Parathyroid adenoma (tissue), 2 donors: ENCODE results near the gene MYORG.

Source experiments
- H2AFZ ChIP-seq: fragments of 300-600 bp; sonication (generic); one replicate; pipeline ENCODE4 v1.7.0; 2017; ENCODE audit warnings: antibody characterized with exemption, mild to moderate bottlenecking
- H3K27ac ChIP-seq: fragments of 300-600 bp; sonication (generic); one replicate; pipeline ENCODE4 v1.7.0; 2017
- H3K27me3 ChIP-seq: fragments of 300-600 bp; sonication (generic); one replicate; pipeline ENCODE4 v1.7.0; 2017; ENCODE audit warnings: low read length; ENCODE audit not compliant: control insufficient read depth, insufficient read depth
- H3K36me3 ChIP-seq: fragments of 300-600 bp; sonication (generic); one replicate; pipeline ENCODE4 v1.7.0; 2017; ENCODE audit warnings: low read length; ENCODE audit not compliant: control insufficient read depth, insufficient read depth
- H3K4me1 ChIP-seq: fragments of 300-600 bp; sonication (generic); one replicate; pipeline ENCODE4 v1.7.0; 2017; ENCODE audit warnings: control low read depth
- H3K4me2 ChIP-seq: fragments of 300-600 bp; sonication (generic); one replicate; pipeline ENCODE4 v1.7.0; 2017; ENCODE audit warnings: low read length
- H3K4me3 ChIP-seq: fragments of 300-600 bp; sonication (generic); one replicate; pipeline ENCODE4 v1.7.0; 2017; ENCODE audit warnings: low read depth, low read length
- H3K79me2 ChIP-seq: fragments of 300-600 bp; sonication (generic); one replicate; pipeline ENCODE4 v1.7.0; 2017; ENCODE audit warnings: control low read depth
- H3K9ac ChIP-seq: fragments of 300-600 bp; sonication (generic); one replicate; pipeline ENCODE4 v1.7.0; 2017; ENCODE audit warnings: mild to moderate bottlenecking
- H3K9me3 ChIP-seq: fragments of 300-600 bp; sonication (generic); one replicate; pipeline ENCODE4 v1.7.0; 2017; ENCODE audit warnings: low read length; ENCODE audit not compliant: control insufficient read depth
- TF ChIP-seq, protein P1 (sequence below): fragments of 300-600 bp; sonication (generic); IDR thresholded peaks from one replicate; pipeline ENCODE4 v1.7.0; 2017; ENCODE audit warnings: antibody characterized with exemption, mild to moderate bottlenecking
- donor health status: primary hyperparathyroidism.

MYORG gene

DNA sequence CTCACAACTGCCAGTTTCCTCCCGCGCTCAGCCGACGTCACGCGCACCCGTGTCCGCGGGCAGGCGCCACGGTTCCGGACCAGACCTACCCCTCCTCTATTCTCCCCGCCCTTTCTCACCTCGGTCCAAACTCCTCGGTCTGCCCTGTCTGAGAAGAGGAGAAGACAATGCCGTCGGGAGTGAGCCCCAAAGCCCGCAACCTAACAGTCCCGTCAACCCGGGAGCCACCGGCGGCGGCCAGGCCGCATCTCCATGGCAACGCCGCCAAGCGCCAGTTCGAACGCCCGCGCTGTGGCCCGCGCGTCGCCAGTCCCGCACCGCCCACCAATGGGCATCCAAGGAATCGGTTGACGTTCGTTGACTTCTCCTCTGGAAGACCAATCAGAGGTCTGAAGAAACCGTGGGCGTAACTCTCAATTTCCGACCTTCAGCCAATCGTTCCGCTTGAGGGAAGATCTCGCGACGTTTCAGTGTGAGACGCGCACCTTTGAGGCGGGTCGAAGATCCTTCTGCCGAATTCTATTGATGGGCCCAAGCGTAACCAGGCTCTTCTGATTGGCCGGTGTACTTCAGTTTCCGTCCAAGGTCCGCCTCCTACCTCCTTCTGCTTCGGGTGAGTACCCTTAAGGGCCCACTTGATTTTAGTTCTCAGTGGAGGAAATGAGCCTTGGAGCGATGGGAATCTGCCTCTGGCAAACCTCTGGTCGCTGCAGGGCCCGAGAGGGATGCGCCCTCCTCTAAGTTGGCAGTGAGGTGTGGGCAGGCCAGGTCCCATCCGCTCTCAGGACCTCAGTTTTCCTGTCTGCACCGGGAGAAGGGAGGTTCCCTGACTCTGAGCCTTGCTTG is 47.5 kb downstream of the MYORG start, which contains the start of the genes KIF24 and NUDT2:
Gene KIF24, minus strand, starts transcription at position 282 of the 846 bp plus-strand sequence. CDS start 17,922 bp downstream, outside the sequence.
Gene NUDT2, plus strand, starts transcription at position 583 of the 846 bp plus-strand sequence. CDS start 9,471 bp downstream, outside the sequence.
- H3K4me1 ChIP-seq = peaks cover 8% of the 10 kb centered on the region
- H3K79me2 ChIP-seq = no peaks in the 10 kb centered on the region
- peak within 1 kb of the TSS; percentile 13 for H3K9ac ChIP-seq
- H3K9me3 ChIP-seq = no peaks in the 10 kb centered on the region
- peak within 1 kb of the TSS; percentile 67 for H3K27ac ChIP-seq
- H3K27me3 ChIP-seq = no peaks in the 10 kb centered on the region
- TF ChIP-seq, protein P1, sequence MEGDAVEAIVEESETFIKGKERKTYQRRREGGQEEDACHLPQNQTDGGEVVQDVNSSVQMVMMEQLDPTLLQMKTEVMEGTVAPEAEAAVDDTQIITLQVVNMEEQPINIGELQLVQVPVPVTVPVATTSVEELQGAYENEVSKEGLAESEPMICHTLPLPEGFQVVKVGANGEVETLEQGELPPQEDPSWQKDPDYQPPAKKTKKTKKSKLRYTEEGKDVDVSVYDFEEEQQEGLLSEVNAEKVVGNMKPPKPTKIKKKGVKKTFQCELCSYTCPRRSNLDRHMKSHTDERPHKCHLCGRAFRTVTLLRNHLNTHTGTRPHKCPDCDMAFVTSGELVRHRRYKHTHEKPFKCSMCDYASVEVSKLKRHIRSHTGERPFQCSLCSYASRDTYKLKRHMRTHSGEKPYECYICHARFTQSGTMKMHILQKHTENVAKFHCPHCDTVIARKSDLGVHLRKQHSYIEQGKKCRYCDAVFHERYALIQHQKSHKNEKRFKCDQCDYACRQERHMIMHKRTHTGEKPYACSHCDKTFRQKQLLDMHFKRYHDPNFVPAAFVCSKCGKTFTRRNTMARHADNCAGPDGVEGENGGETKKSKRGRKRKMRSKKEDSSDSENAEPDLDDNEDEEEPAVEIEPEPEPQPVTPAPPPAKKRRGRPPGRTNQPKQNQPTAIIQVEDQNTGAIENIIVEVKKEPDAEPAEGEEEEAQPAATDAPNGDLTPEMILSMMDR = no peak
- peak within 1 kb of the TSS; percentile 61 for H2AFZ ChIP-seq
- no peaks in the 10 kb centered on the region for H3K36me3 ChIP-seq
- peak within 1 kb of the TSS; percentile 98 for H3K4me3 ChIP-seq
- peak within 1 kb of the TSS; percentile 89 for H3K4me2 ChIP-seq

GRCh38 chr9:34328500-34328986 is 48.2 kb downstream of the MYORG start:
- Histone ChIP-seq H3K27me3 (no peaks in the 10 kb centered on the region), H3K4me2 (peak overlapping the region; percentile 84), H3K4me1 (peaks cover 8% of the 10 kb centered on the region), H3K9me3 (no peaks in the 10 kb centered on the region), H3K36me3 (no peaks in the 10 kb centered on the region), H2AFZ (peak overlapping the region; percentile 61), H3K79me2 (no peaks in the 10 kb centered on the region), H3K9ac (no peak overlapping the region), H3K4me3 (peak overlapping the region; percentile 98), H3K27ac (no peak overlapping the region)
- TF ChIP-seq, protein P1 = no peak

DNA sequence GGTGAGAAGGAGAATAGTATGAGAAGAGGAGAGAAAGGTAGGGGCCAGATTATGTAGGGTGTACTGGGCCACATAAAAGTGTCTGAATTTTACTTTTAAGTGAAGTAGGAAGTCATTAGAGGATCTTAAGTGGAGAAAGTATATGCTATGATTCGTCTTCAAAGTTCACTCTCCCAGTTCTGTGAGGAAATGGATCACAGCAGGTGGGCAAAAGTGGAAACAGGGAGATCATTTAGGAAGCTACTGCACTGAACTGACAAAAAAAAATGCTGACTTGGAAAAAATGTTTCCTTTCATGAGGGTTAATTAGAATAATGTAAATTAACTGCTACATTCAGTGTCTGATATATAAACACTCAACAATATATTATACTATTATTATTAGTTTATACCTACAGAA is 50.0 kb downstream of the MYORG start:
- no peak overlapping the region for H3K9ac ChIP-seq
- peaks cover 8% of the 10 kb centered on the region for H3K4me1 ChIP-seq
- no peaks in the 10 kb centered on the region for H3K79me2 ChIP-seq
- no peak overlapping the region for H2AFZ ChIP-seq
- no peak overlapping the region for H3K27ac ChIP-seq
- no peaks in the 10 kb centered on the region for H3K36me3 ChIP-seq
- H3K4me2 ChIP-seq = no peak overlapping the region
- TF ChIP-seq, protein P1 = no peak
- H3K27me3 ChIP-seq = no peaks in the 10 kb centered on the region
- no peak overlapping the region for H3K4me3 ChIP-seq
- no peaks in the 10 kb centered on the region for H3K9me3 ChIP-seq

DNA sequence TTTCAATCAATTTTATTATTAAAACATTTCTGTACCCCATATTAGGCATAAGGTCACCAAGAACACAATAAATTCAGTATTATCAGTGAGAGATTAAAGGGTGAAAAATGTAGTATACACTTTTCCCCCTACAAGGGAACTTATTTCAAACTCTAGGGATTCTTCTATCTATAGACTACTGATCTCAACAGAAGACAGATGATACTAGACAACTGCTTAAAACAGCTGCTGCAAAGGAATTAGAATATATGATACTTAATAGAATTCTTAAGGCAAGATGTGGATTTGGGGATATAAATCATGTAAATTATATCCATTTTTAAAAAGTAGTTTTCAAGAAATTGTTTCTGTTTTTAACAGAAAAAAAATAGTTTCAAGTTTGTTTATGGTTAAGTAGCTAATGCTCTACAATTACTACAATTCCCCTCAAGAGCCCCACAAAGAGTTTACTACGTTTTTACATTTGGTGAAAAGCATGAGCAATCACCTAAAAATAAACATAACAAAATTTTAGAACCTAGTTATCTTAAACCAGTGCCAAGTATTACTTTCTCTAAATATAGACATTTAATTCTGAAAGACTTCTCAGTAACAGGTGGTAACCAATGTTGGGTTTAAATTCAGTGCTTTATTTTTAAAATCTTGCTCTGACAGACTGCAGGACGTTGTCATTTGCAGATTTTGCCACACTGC is 53.7 kb downstream of the MYORG start:
- Histone ChIP-seq H3K27me3 (no peaks in the 10 kb centered on the region), H3K27ac (no peak overlapping the region), H3K4me2 (no peak overlapping the region), H3K9ac (no peak overlapping the region), H2AFZ (no peak overlapping the region), H3K9me3 (no peaks in the 10 kb centered on the region), H3K4me1 (peaks cover 6% of the 10 kb centered on the region), H3K4me3 (no peak overlapping the region), H3K79me2 (peaks cover 2% of the 10 kb centered on the region), H3K36me3 (no peaks in the 10 kb centered on the region)
- TF ChIP-seq, protein P1 = no peak
